ENCODE results near the gene HLA-DRA. TPM values are rescaled to one million over a fixed set of nuclear protein-coding genes. Genes with fewer than 3 reads are reported as not detected.

The HLA-DRA gene
- polyA plus RNA-seq, 2 of the 4 experiments (the other 2 are of a cell fraction) = not detected

DNA sequence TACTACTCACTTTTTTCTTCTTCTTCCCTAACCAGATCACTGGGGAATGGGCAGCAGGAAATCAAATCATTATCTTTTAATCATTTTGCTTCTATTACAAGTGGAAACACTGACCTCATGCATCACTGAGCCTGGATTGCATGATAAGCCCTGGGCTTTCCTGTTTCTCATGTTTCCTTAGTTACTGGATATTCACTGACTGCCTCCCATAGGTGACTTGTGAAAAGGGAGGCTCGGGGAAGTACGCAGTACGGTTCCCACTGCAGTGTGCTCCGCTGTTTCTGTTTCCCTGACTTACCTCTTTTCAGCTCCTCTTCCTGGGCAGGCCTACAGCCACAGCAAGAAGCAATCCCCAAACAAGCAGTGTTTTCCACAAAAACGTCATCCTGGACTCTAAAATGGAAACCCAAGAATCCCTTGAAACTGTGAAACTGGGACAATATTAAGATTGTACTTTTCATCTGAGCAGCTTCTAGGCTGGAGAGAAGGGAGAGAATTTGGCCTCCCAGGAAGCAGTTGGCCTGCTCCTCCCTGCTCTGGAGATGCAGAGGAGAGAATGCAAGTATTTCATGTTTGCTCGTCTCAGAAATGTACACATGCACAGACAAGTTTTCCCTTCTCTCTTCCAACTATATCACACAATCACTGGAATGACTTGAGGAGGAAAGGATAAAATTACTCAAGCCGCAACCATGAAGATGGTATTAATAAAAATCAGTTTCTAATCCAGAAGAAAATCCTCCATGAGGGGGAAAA is 45.8 kb upstream of the HLA-DRA start:
- H3K4me1 ChIP-seq = no peaks in the 10 kb centered on the region
- ChIA-PET CTCF (no interaction called here), POLR2A (no interaction called here)
- ATAC-seq (no peak), DNase-seq (ENCODE audit: low read depth in 1 of 2, low spot score in 1 of 2) (no peak), FAIRE-seq (no peak)
- no peaks in the 10 kb centered on the region for H3K9me3 ChIP-seq
- no peak overlapping the region for H3K4me2 ChIP-seq
- no peak overlapping the region for H3K4me3 ChIP-seq
- 80% methylated on average over 7 of the region's 7 CpGs for WGBS (ENCODE audit: missing lambda C conversion rate)
- TF ChIP-seq MAFK (IDR thresholded peaks at IDR 0.05; ENCODE audit: partially characterized antibody) (no peak), HOXB13 (CRISPR knock-in tag; IDR thresholded peaks at IDR 0.05; ENCODE audit: low read depth) (no peak), FOSL2 (IDR thresholded peaks at IDR 0.05) (no peak), FOSL2 (CRISPR knock-in tag; IDR thresholded peaks at IDR 0.05) (no peak), CHD2 (IDR thresholded peaks at IDR 0.05; ENCODE audit: low read length, partially characterized antibody) (no peak), POLR2AphosphoS2 (conservative IDR thresholded peaks at IDR 0.05; ENCODE audit: low read length) (no peak), RCOR1 (IDR thresholded peaks at IDR 0.05; ENCODE audit: low read depth, low read length) (no peak), TP53 (CRISPR knock-in tag; IDR thresholded peaks at IDR 0.05) (no peak), EHMT2 (IDR thresholded peaks at IDR 0.05; ENCODE audit: low read depth) (no peak), ZC3H11A (IDR thresholded peaks at IDR 0.05) (no peak), NR3C1 (IDR thresholded peaks at IDR 0.05) (no peak), RARB (CRISPR knock-in tag; IDR thresholded peaks at IDR 0.05) (no peak), MAZ (IDR thresholded peaks at IDR 0.05; ENCODE audit: borderline replicate concordance, low read depth, low read length) (no peak), HMGXB4 (CRISPR knock-in tag; IDR thresholded peaks at IDR 0.05; ENCODE audit: borderline replicate concordance) (no peak)
- H3K27ac ChIP-seq = no peak overlapping the region

DNA sequence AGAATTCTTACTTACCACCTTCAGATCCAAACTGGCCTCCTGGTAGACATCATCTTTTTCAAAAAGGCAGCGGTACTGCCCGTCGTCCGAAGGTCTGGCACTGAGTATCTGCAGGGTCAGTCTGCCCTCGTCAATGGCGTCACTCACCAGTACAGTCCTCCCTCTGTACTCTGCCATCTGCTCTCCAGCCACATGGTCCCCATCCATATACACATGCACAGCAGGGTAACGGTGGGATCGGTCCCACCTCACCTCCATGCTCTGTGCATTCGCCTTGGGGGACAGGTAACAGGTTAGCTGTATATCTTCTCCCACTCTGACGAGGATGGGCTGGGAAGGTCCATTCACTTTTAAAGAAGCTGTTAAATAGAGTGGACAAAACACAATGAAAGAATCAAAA is 43.7 kb upstream of the HLA-DRA start:
- Histone ChIP-seq H3K4me1 (no peaks in the 10 kb centered on the region), H3K4me3 (no peak overlapping the region), H3K9me3 (no peaks in the 10 kb centered on the region), H3K4me2 (no peak overlapping the region), H3K27ac (no peak overlapping the region)
- DNase-seq (ENCODE audit: low read depth in 1 of 2, low spot score in 1 of 2) = no peak
- FAIRE-seq = no peak
- TF ChIP-seq MAX (IDR thresholded peaks at IDR 0.05) = no peak
- POLR2A ChIA-PET = no interaction called here
- no peak for ATAC-seq
- CTCF ChIA-PET = interaction anchor here (2.9 kb wide), 1 partner anchor 17 kb away, joined by 11 read pairs; no protein-coding TSS in a partner anchor
- 85% methylated on average over 10 of the region's 10 CpGs for WGBS (ENCODE audit: missing lambda C conversion rate)

DNA sequence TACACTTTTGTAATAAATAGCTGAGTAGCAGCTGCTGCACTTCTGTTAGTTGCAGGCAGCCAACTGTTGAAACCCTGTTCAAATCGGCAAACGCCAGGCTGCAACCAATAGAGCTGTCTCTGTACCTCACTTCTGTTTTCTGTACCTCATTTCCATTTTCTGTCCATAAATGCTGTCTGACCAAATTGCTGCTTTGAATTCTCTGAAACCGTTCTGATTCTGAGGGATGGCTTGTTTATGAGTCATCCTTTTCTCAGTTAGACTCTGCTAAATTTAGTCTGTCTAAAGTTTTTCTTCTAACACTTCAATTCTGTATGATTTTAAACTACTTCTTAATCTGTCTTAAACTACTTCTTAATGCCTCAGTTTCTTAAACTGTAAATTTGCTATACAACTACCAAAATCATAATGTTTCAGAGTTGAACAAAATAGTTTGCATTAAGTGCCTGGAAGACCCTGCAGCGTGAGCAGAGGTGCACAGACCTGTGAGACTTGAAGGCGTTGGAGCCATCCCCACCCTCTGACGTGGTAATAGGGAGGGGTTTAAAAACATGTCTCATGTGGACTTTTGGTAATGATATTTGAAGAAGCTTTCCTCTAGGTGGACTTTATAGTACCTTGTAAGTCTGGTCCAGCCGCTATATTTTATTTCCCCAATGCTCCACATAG is 42.3 kb upstream of the HLA-DRA start:
- Histone ChIP-seq H3K9me3 (no peaks in the 10 kb centered on the region), H3K4me2 (no peak overlapping the region), H3K4me3 (no peak overlapping the region), H3K4me1 (no peaks in the 10 kb centered on the region), H3K27ac (no peak overlapping the region)
- ChIA-PET CTCF (interaction anchor here (1.0 to 2.9 kb wide), 3 partner anchors 13 to 303 kb away, joined by 4 to 11 read pairs (median 8); no protein-coding TSS in a partner anchor), POLR2A (no interaction called here)
- WGBS (ENCODE audit: missing lambda C conversion rate) = 59% methylated on average over 7 of the region's 7 CpGs
- DNase-seq (ENCODE audit: low read depth in 1 of 2, low spot score in 1 of 2) (no peak), ATAC-seq (no peak), FAIRE-seq (no peak)
- TF ChIP-seq GATA3 (IDR thresholded peaks at IDR 0.05; ENCODE audit: borderline replicate concordance) (no peak), CHD2 (IDR thresholded peaks at IDR 0.05; ENCODE audit: low read length, partially characterized antibody) (no peak), POLR2AphosphoS2 (conservative IDR thresholded peaks at IDR 0.05; ENCODE audit: low read length) (no peak), HDAC2 (IDR thresholded peaks at IDR 0.05) (no peak), SMC3 (IDR thresholded peaks at IDR 0.05) (no peak), REST (IDR thresholded peaks at IDR 0.05) (no peak), HEYL (CRISPR knock-in tag; IDR thresholded peaks at IDR 0.05) (no peak), POLR2A (IDR thresholded peaks at IDR 0.05; ENCODE audit: low read length) (no peak), KDM1A (IDR thresholded peaks at IDR 0.05; ENCODE audit: low read depth) (no peak), BCL3 (IDR thresholded peaks at IDR 0.05) (no peak), E2F6 (IDR thresholded peaks at IDR 0.05; ENCODE audit: borderline replicate concordance, low read depth) (no peak), JUNB (IDR thresholded peaks at IDR 0.05) (no peak)
- TF ChIP-seq, protein P1, sequence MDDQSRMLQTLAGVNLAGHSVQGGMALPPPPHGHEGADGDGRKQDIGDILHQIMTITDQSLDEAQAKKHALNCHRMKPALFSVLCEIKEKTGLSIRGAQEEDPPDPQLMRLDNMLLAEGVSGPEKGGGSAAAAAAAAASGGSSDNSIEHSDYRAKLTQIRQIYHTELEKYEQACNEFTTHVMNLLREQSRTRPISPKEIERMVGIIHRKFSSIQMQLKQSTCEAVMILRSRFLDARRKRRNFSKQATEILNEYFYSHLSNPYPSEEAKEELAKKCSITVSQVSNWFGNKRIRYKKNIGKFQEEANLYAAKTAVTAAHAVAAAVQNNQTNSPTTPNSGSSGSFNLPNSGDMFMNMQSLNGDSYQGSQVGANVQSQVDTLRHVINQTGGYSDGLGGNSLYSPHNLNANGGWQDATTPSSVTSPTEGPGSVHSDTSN (IDR thresholded peaks at IDR 0.05) = no peak

Measured in A549 (cell line).